OCI-LY3 (cell line): ENCODE data around the gene RHOB.

Experiments used
- EZH2phosphoT487 ChIP-seq: fragments of 200-600 bp; shearing (Covaris generic); IDR thresholded peaks from 2 replicates; pipeline ENCODE4 v1.6.1; 2018; ENCODE audit warnings: antibody characterized with exemption, mixed run types, low read depth
- TF ChIP-seq, protein P1 (sequence below): fragments of 200-600, 300-600 bp; sonication (generic); IDR thresholded peaks from 2 replicates; pipeline ENCODE4 v1.5.1; 2014; ENCODE audit warnings: antibody characterized with exemption, low read length, low read depth

GRCh38 chr2:20496076-20496872 is 49.4 kb downstream of the RHOB start:
- no peak for TF ChIP-seq EZH2phosphoT487
- TF ChIP-seq, protein P1, sequence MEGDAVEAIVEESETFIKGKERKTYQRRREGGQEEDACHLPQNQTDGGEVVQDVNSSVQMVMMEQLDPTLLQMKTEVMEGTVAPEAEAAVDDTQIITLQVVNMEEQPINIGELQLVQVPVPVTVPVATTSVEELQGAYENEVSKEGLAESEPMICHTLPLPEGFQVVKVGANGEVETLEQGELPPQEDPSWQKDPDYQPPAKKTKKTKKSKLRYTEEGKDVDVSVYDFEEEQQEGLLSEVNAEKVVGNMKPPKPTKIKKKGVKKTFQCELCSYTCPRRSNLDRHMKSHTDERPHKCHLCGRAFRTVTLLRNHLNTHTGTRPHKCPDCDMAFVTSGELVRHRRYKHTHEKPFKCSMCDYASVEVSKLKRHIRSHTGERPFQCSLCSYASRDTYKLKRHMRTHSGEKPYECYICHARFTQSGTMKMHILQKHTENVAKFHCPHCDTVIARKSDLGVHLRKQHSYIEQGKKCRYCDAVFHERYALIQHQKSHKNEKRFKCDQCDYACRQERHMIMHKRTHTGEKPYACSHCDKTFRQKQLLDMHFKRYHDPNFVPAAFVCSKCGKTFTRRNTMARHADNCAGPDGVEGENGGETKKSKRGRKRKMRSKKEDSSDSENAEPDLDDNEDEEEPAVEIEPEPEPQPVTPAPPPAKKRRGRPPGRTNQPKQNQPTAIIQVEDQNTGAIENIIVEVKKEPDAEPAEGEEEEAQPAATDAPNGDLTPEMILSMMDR: no peak
